GM18520 (cell line): ENCODE data around the gene HSF4.

Source experiments
- ATAC-seq: cut with Tn5 transposase; IDR thresholded peaks from one replicate; pipeline ENCODE4 v1.9.1; 2021; ENCODE audit not compliant: unreplicated experiment

HSF4 gene

GRCh38 chr16:67166110-67166547 lies 1.6 kb downstream of the HSF4 start:
- ATAC-seq: no peak

- no peak for ATAC-seq
Measured at GRCh38 chr16:67166598-67167168, 2.1 kb downstream of the HSF4 start.

GRCh38 chr16:67167588-67167987 lies 3.0 kb downstream of the HSF4 start:
- no peak for ATAC-seq

GRCh38 chr16:67169011-67169451 lies 4.5 kb downstream of the HSF4 start:
- ATAC-seq: no peak

- no peak for ATAC-seq
Measured at GRCh38 chr16:67169642-67170167, 5.2 kb downstream of the HSF4 start.

GRCh38 chr16:67170168-67170948 lies 5.8 kb downstream of the HSF4 start, which contains the start of gene NOL3:
TSS of gene NOL3 (plus strand) at chr16:67170538.
- peak; percentile 32 for ATAC-seq

- no peak for ATAC-seq
Measured at GRCh38 chr16:67170949-67171649, 6.6 kb downstream of the HSF4 start.

GRCh38 chr16:67173323-67173722 lies 8.8 kb downstream of the HSF4 start:
- no peak for ATAC-seq

GRCh38 chr16:67173808-67174705 lies 9.5 kb downstream of the HSF4 start:
- peak; percentile 37 for ATAC-seq

GRCh38 chr16:67174706-67175231 lies 10.2 kb downstream of the HSF4 start:
- no peak for ATAC-seq

GRCh38 chr16:67176662-67177061 lies 12.1 kb downstream of the HSF4 start:
- no peak for ATAC-seq

- ATAC-seq: no peak
Measured at GRCh38 chr16:67177743-67178699, 13.5 kb downstream of the HSF4 start.

GRCh38 chr16:67179421-67180080 lies 15.0 kb downstream of the HSF4 start:
- no peak for ATAC-seq

GRCh38 chr16:67180166-67180565 lies 15.6 kb downstream of the HSF4 start:
- ATAC-seq: no peak

GRCh38 chr16:67181346-67181745 lies 16.8 kb downstream of the HSF4 start:
- ATAC-seq: no peak

- no peak for ATAC-seq
Measured at GRCh38 chr16:67182288-67182687, 17.7 kb downstream of the HSF4 start.

GRCh38 chr16:67183284-67183626 lies 18.7 kb downstream of the HSF4 start:
- no peak for ATAC-seq

- ATAC-seq: peak; percentile 84
Measured at GRCh38 chr16:67183627-67184452, 19.3 kb downstream of the HSF4 start, which contains the start of gene MATCAP1. TSS of gene MATCAP1 (minus strand) at chr16:67183963. CDS start at chr16:67180610, 3,353 bp downstream.
